RWPE1 (cell line): ENCODE measurements around the gene HLA-DQA1.
A peak's percentile ranks its signal among the peaks of the same experiment; 100 is the strongest.

Source experiments
- CTCF ChIA-PET: fragments of 350-600 bp; sonication (Branson Sonifier 250); formaldehyde crosslinking; extraction: SDS; loops from one replicate; lab custom pipeline; 2021; lab: Yijun Ruan, JAX
- POLR2A ChIA-PET: fragments of 400-600 bp; formaldehyde crosslinking; extraction: SDS; loops from one replicate; lab custom pipeline; 2020; ENCODE audit warnings: antibody characterized with exemption; ENCODE audit not compliant: low non-redundant PET; lab: Yijun Ruan, JAX
- DNase-seq: peaks from one replicate; pipeline ENCODE4 v3.0.0; 2012; ENCODE audit warnings: low spot score
- H3K27ac ChIP-seq: fragments of 450-650 bp; 2 replicates; pipeline ENCODE4 v1.5.1; 2017
- TF ChIP-seq, protein P1 (sequence below): fragments of 450-650 bp; conservative IDR thresholded peaks from 2 replicates; pipeline ENCODE4 v1.5.1; 2017; ENCODE audit warnings: low read depth, mild to moderate bottlenecking

HLA-DQA1 gene

DNA sequence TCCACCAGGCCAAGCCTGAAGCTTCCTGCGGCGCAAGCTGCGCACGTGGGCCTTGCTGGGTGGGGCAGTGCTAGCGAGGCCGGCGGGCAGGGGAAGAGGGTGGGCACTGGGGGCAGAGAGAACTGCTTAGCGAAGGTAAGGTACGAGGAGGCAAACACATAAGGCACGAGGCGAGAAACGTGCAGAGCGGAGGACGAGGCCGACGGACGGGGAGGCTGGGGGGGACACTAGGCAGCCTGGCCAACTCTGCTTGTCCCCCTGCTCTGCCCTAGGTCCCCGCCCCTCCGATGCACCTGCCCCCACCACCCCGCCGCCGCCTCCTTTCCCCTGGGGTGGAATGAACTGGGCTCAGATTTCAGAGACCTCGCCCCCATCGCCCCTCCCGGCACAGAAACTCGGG lies 27.1 kb downstream of the HLA-DQA1 start:
- no peak overlapping the region for H3K27ac ChIP-seq
- ChIA-PET CTCF (no interaction called here), POLR2A (no interaction called here)
- DNase-seq: no peak
- TF ChIP-seq, protein P1, sequence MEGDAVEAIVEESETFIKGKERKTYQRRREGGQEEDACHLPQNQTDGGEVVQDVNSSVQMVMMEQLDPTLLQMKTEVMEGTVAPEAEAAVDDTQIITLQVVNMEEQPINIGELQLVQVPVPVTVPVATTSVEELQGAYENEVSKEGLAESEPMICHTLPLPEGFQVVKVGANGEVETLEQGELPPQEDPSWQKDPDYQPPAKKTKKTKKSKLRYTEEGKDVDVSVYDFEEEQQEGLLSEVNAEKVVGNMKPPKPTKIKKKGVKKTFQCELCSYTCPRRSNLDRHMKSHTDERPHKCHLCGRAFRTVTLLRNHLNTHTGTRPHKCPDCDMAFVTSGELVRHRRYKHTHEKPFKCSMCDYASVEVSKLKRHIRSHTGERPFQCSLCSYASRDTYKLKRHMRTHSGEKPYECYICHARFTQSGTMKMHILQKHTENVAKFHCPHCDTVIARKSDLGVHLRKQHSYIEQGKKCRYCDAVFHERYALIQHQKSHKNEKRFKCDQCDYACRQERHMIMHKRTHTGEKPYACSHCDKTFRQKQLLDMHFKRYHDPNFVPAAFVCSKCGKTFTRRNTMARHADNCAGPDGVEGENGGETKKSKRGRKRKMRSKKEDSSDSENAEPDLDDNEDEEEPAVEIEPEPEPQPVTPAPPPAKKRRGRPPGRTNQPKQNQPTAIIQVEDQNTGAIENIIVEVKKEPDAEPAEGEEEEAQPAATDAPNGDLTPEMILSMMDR: no peak

DNA sequence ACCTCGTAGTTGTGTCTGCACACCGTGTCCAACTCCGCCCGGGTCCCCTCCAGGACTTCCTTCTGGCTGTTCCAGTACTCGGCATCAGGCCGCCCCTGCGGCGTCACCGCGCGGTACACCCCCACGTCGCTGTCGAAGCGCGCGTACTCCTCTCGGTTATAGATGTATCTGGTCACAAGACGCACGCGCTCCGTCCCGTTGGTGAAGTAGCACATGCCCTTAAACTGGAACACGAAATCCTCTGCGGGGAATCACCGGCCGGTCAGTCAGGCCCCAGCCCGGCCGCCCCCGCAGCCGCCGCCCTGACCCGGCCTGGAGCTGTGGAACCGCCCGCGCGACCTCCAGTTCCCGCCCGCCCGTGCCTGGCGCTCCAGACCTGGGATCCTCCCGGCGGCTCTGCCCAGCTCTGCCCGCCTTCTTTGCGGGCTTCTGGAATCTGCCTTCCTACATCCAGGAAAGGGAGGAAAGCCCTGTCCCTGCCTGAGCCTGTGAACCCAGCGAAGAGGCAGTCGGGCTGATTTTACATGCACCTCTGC lies 27.7 kb downstream of the HLA-DQA1 start:
- H3K27ac ChIP-seq: no peak overlapping the region
- TF ChIP-seq, protein P1: no peak
- ChIA-PET POLR2A (no interaction called here), CTCF (no interaction called here)
- DNase-seq: no peak

DNA sequence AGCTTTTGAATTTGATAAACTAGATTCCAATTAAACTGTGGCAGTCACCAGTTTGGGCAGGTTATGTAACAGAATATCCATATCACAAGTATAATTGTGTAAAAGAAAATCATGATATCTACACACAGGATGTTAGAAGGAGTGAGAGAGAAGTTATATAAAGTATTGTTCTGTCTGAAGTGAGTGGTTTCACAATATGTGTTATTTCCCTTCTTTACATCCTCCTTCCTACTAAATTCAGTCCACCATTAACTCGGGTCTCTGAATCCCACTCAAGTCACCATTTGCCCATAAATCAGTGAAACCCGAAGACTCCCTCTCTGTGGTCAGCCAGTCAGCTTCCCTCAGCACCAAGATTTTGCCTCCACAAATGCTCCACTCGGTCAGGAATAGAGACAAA lies 28.5 kb downstream of the HLA-DQA1 start:
- no peak for DNase-seq
- TF ChIP-seq, protein P1: no peak
- no peak overlapping the region for H3K27ac ChIP-seq
- CTCF ChIA-PET: no interaction called here
- POLR2A ChIA-PET: no interaction called here

DNA sequence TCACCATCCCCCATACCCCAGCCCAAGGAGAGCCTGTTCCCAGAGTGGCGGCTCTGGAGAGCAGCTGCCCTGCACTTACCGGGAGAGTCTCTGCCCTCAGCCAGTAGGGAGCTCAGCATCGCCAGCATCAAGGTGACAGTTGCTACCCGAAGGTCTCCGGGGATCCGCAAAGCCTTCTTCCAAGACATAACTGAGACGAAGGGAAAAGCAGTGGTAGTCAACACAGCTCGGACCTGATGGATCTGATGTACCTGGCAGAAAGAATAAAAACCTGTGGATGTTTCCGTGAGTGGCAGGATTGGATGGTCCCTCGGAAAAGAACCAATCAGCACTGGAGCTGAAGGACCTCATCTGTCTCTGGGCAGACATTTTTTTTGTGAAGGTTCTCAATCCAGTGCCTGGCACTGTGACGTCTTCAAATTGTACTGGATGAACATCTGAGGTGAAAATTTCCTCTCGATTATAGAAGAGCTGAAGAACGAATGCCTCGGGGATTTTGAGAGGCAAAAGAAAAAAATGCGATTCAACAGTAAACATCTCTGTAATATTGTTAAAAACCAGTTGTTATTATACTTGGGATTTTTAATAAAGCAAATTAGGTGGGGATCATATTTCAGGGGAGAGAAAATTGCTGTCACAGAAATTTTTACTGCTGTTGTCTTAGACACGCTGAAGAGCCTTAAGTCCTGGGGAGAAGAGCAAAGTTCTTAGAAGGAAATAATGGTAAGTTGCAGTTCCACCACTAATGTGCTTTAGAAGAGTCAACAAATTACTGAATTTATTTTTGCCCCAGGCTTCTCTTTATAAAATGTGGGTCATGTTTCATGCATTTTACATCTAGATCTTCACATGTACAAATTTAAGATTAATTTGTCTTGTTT lies 29.5 kb downstream of the HLA-DQA1 start, which contains the start of gene HLA-DQB1:
Gene HLA-DQB1, minus strand, starts transcription at position 238 of the 881 bp plus-strand sequence. Its CDS starts 50 bp downstream, at position 188.
- TF ChIP-seq, protein P1: no peak
- no peak within 1 kb of the TSS for H3K27ac ChIP-seq
- DNase-seq: peak; percentile 51
- CTCF ChIA-PET: interaction anchor here (0.6 to 0.7 kb wide), 2 partner anchors 235 to 585 kb away, joined by 3 to 4 read pairs; no protein-coding TSS in a partner anchor
- POLR2A ChIA-PET: no interaction called here

DNA sequence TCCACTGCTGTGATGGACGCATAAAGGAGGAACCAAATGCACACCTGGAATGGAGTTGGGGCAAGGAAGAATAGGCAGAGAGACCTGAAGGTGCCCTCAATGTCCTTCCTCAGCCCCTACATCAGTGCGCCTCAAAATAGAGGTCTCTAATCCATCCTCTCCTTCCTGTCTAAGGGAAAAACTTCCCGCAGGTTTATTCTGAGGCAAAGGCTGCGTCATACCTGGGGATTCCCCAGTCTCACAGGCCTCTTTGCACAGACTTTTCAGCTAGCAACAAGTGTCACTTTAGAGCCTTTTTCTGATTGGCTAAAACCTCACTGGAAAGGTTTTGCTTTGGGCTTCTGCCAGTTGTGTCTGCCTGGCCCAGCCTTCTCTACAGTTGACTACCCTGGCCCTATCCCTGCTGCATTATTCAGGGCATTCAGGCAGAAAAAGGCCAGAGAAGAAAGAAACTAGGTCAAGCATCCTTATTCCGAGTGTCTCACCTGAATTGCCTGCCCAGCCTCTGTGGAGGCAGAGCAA lies 31.1 kb downstream of the HLA-DQA1 start:
- CTCF ChIA-PET: no interaction called here
- peak; percentile 85 for DNase-seq
- H3K27ac ChIP-seq: no peak overlapping the region
- POLR2A ChIA-PET: no interaction called here
- TF ChIP-seq, protein P1: no peak

DNA sequence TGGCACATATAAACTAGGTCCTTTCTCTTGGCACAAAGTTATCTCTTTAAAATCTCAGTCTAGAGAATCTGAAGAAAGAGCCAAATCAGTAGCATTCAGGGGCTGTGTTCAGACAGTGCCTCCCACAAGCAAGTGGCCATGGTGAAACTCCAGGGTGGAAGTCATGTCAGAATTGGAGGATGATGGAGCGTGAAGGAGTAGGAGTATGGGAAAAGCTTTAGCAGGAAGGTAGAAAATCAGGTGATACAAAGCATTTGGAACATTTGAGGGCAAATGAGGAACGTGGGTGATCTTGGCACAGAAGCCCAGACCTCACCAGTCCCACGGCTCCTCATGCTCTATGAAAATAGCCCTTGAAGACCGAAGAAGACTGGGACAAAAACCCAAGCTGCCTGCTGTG lies 32.0 kb downstream of the HLA-DQA1 start:
- ChIA-PET POLR2A (no interaction called here), CTCF (no interaction called here)
- no peak overlapping the region for H3K27ac ChIP-seq
- DNase-seq: no peak
- TF ChIP-seq, protein P1: no peak
